ENCODE measurements around the gene RPL15.

DNA sequence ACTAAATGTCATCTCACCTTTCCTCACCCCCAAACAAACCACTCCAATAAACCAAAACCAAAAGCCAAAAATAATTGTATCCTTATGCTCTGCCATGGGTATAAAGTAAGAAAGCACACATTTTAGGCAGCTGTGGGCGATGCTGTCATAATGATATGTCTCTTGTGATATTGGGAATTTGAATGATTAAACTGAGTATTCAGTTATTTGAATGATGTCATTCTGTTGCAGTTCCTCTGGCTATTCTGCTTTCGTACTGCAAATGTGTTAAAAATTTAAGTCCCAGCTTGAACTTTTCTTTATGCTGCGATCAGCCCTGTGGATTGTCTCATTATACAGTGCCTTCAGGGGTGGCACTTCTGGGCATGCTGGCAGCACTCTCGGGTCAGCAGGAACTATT lies 17.3 kb downstream of the RPL15 start:
- TF ChIP-seq MAZ (IDR thresholded peaks at IDR 0.05; ENCODE audit: borderline replicate concordance, low read depth, low read length) (no peak), KDM5A (IDR thresholded peaks at IDR 0.05) (no peak), POLR2A (IDR thresholded peaks at IDR 0.05; ENCODE audit: low read length) (no peak), REST (IDR thresholded peaks at IDR 0.05) (no peak), CTCF (IDR thresholded peaks at IDR 0.05) (no peak)
